HTERT RPE-1 (cell line): Measurements from ENCODE around the gene HELZ2.
"Not testable (repeated sequence)": the region's sequence is repeated elsewhere in the genome, so short reads cannot be mapped to it uniquely, and the experiment has no call there.

Source experiments
- in situ Hi-C: fragments of 300-500 bp; cut with MboI; formaldehyde crosslinking; loops from 4 replicates; pipeline ENCODE4 v1.14.3; 2020; ENCODE audit warnings: low sequenced_read_pairs

The HELZ2 gene

GRCh38 chr20:63566395-63567135 is 7.5 kb downstream of the HELZ2 start:
- in situ Hi-C loops, result no loop called here

- in situ Hi-C loops, result no loop called here
Measured at GRCh38 chr20:63565699-63566335, 8.2 kb downstream of the HELZ2 start.

DNA sequence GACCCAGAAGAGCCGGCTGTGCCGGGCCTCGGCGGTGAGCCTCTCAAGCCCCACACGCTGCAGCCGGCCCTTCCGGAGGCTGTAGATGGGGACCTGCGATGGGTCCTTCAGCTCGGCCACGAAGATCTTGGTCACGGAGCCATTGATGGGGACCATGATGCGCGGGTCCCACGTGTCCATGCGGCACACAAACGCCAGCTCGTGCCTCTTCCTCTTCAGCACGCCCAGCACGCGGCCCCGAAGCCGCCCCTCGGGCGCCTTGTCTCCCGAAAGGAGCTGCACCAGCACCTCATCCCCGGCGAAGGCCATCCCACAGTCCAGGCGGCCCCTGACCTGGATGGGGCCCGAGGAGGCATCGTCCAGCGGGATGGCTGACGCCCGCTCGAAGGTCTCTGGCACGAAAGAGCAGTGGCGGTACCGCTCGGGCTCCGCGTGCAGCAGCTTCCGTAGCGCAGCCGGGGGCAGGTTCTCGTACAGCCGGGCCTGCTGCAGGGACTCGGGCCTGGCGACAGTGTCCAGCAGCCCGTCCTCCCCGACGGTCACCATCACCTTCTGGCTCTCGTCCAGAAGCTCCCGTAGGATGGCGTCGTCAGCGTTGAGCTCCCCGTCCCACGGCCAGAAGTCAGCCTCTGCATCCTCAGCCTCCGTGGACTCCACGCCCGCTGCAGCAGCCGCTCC is 8.9 kb downstream of the HELZ2 start:
- in situ Hi-C loops, result no loop called here

- in situ Hi-C loops, result no loop called here
Measured at GRCh38 chr20:63564036-63564810, 9.8 kb downstream of the HELZ2 start.

DNA sequence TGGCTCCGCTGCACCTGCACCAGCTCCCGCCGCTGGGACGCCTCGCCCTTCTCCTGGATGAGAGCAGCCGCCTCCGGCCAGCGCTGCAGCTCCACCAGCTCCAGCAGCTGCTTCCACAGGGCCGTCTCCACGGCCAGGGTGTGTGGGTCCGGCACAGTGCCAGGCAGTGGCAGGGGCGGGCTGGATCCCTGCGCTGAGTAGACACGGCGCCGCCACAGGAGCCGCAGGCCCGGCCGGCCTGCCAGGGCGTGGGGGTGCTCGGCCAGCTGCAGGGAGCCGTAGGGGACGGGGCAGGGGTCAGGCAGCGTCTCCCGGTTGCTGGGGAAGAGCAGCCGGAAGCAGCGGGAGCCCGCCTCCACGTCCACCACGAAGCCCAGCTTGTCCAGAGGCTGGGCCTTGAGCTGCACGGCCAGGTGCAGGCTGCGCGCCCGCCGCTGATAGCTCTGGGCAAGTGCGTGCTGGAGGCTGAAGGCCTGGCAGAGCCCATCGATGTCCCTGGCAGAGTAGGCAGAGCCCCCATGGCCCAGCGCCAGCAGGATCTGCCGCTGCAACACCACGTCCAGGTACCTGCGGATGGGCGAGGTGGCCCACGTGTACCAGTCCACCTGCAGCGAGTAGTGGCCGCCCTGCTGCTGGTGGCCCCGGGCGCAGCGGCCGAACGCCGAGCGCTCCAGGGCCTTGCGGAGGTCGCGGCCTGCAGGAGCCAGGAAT is 10.7 kb downstream of the HELZ2 start:
- in situ Hi-C loops, result no loop called here

DNA sequence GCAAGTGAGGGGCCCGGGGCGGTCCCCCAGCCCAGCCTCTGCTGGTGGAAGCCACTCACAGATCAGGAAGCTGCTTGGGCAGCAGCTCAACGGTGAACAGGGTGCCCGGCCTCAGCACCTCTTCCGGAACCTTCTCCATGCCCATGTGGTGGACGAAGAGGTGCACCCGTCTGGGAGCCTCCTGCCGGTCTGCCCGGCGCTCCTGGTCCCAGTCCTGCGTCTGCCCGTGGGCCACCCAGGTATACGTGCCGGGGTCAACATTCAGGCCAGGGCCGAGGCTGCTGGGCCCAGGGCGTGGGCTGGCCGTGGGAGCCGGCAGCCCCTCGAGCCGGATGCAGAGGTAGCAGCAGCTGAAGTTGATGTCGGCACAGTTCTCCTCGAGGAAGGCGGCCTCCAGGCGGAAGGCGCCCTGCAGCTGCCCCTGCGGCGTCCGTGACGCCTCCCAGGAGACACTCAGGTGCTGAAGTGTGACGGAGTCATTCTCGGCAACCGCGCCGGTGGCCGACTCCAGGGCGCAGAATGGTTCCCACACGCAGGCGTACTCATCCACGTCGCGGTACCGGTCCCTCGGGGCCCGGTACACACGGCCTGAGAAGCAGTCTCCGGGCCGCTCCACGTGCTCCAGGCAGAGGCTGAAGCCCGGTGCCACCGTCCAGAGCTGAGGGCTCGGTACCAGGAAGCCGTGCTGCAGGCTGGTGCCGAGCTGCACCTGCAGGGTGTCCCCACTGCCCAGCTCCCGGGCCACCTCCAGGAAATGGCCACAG is 11.4 kb downstream of the HELZ2 start:
- in situ Hi-C loops, result no loop called here

DNA sequence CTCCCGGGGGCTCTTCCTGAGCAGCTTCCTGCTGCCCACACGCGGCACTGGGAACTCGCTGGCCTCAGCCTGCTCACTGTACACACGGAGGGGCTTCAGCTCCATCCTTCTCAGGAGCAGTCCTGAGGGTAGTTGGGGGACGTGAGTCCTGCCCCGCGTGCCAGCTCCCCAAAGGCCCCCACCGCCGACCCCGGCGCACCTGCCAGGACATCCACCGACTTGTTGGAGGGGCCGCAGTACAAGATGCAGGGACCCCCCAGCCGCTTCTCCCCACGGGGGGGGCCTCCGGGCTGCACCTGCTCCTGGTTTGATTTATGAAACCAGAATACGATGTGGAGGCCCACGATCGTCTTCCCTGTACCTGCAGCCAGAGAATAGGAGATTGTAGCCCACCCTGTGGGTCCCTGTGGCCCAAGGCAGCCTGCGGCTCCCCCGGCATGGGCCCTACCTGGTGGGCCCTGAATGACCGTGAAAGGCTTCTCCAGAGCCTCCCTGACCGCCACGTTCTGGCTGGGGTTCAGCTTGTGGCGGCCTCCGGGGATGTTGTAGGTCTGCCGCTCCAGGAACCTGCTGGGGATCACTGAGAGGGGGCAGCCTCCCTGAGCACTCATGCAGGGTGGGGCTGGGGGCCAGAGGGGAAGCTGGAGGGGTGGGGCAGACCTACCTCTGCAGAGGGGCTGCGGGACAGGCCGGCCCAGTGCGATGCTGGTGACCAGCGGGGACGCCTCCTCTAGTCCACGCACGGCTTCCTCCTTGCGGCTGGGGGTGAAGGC is 12.2 kb downstream of the HELZ2 start:
- in situ Hi-C loops, result no loop called here

DNA sequence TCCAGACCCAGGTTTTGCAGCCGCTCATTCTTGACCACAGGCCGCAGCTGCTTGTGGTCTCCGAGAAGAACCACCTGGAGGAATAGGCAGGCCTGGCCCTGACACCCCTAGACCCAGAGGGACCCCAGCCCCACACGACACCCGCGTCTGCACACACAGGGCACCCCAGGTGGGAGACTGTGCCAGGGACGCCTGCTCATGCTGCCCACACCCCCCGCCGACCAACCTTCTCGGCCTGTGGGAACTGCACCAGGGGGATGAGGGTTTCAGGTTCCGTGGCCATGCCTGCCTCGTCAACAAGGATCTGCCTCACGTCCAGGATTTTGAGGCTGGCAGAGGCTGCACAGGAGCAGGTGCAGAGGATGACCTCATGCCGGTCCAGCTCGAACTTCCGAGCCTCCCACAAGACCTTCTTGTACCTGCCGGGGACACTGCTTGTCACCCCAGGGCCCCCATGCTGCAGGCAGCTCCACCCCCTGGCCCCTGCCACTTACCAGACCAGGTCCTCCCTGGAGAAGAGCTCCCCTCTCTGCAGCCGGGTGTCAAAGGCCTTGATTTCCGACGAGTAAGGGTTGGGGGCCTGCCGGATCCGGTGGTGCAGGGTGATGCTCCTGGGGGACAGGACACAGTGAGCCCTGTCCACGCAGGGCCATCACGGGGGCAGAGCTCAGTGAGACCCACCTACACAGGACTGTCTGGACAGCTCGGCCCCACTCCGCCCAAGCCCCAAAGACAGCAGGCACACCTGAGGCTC is 13.0 kb downstream of the HELZ2 start:
- in situ Hi-C loops, result no loop called here

DNA sequence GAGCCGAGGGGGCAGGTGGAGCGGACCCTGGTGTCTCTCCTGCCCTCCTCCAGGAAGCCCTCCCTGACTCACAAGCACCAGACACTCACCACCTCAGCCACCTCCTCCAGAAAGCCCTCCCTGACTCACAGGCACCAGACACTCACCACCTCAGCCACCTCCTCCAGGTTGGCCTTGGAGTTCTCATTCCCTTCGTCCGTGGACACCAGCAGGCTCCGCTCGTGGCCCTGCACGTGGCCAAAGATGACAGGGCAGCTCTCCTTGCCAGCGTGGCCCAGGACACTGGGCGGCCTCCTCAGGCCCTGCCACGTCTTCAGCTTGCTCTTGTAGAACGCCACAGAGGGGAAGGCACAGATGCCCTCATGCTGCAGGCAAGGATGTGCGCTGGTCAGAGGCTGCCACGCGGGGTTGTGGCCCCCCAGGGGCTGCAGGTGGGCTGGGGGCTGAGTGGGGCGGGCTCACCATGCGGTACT is 13.7 kb downstream of the HELZ2 start:
- in situ Hi-C loops, result no loop called here

DNA sequence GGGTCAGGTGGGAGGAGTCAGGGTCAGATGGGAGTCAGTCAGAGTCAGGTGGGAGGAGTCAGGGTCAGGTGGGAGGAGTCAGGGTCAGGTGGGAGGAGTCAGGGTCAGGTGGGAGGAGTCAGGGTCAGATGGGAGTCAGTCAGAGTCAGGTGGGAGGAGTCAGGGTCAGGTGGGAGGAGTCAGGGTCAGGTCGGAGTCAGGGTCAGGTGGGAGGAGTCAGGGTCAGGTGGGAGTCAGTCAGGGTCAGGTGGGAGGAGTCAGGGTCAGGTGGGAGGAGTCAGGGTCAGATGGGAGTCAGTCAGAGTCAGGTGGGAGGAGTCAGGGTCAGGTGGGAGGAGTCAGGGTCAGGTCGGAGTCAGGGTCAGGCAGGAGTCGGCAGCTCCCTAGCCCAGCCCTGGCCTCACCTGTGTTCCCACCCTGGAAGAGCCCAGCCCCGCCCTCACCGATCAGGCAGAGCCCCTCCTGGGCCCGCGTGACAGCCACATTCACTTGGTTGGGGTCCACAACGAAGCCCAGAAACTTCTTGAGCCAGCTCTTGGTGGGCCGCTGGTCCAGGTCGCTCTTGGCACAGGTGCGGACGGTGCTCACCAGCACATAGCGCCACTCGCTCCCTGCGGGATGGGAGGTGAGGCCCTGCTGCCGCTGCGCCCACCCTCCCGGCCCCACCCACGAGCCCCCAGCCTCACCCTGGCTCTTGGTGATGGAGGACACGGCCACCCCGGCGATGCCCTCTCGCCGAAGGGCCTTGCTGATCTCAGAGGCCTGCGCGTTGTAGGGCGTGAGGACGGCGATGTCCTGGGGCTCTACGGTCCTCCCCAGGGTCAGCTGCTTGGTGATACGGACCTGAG is 14.3 kb downstream of the HELZ2 start:
- in situ Hi-C loops, result not testable (repeated sequence)

GRCh38 chr20:63558804-63559484 is 15.1 kb downstream of the HELZ2 start:
- in situ Hi-C loops, result no loop called here

DNA sequence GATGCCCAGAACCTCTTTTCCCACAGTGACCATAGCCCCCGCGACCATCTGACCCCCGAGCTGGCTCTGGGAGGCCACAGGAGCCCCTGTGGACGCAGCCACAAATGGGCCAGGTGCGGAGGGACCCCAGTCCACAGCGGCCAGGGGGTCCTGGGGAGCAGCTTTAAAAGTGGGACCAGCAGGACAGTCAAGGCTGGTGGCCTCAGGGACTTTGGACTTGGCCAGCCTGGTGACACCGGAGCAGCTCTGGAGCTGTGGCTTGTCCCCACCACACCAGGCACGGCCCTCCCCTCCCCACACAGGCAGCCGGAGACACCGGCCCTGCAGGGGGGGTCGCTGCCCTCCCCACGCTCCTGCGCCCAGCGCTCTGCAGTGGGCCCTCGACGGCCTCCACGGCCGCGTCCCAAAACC is 16.6 kb downstream of the HELZ2 start:
- in situ Hi-C loops, result no loop called here

- in situ Hi-C loops, result no loop called here
Measured at GRCh38 chr20:63556873-63557478, 17.1 kb downstream of the HELZ2 start.

GRCh38 chr20:63555661-63556381 is 18.2 kb downstream of the HELZ2 start:
- in situ Hi-C loops, result no loop called here

DNA sequence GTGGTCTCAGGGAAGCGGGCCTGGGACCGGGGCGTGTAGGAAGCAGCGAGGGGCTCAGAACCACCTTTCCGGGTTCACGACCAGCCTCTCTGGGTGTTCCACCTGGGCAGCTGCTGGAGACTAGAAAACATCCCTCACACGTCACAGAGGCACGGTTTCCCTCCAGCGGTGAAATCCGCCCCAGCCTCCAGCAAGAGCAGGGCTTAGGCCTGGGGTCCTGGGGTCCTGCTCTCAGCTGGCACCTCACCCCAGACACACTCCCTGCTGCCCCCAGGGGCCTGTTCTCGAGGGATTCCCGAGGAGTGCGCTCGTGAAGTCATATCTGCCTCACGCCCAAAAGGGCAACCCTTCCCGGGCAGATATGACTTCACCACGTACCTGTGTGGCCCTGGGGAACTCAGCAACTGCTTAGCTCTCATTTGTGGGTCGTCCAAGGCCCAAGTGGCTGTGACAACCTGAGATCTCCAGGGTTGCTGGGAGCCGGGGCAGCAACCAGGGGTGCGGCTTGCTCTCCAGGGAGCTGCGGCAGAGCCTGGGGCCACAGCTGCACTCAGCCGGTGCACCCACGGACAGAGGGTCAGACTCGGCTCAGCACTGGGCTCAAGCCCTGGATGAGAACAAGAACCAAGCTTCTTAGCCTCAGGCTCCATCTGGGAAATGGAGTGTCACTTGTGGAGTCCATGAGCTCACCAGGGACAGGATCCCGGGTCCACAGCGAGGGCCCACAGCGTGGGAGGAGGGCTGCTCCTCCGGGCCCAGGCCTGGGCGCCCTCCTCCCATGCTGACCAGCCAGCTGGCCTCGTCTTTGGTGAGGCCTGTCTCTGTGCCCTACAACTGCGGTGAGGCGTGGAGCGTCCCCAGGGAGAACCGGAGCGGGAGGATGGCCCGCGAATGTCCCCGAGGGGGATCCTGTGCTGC is 19.4 kb downstream of the HELZ2 start:
- in situ Hi-C loops, result no loop called here
